H9 (cell line): ENCODE results near the gene STXBP6. TPM values are rescaled to one million over a fixed set of nuclear protein-coding genes. Genes with fewer than 3 reads are reported as not detected.
A peak's percentile ranks its signal among the peaks of the same experiment; 100 is the strongest.

Experiments used
- DNase-seq: peaks from one replicate; pipeline ENCODE4 v3.0.0-alpha.2; 2017
- H2AFZ ChIP-seq: one replicate; pipeline ENCODE4 v1.6.1; 2013; ENCODE audit warnings: mild to moderate bottlenecking, low read length, control low read depth, moderate library complexity
- H2AK5ac ChIP-seq: 2 replicates; pipeline ENCODE4 v1.6.1; 2013; ENCODE audit warnings: low read length, control low read depth, mixed read lengths; ENCODE audit not compliant: insufficient read length
- H2BK120ac ChIP-seq: one replicate; pipeline ENCODE4 v1.6.1; 2013; ENCODE audit warnings: low read depth, mild to moderate bottlenecking, low read length, control low read depth, inconsistent platforms; ENCODE audit not compliant: poor library complexity, severe bottlenecking
- H2BK12ac ChIP-seq: 2 replicates; pipeline ENCODE4 v1.6.1; 2013; ENCODE audit warnings: low read length, control low read depth, mixed read lengths, low read depth; ENCODE audit not compliant: insufficient read length
- H2BK15ac ChIP-seq: 2 replicates; pipeline ENCODE4 v1.6.1; 2013; ENCODE audit warnings: low read depth, low read length, control low read depth
- H2BK20ac ChIP-seq: one replicate; pipeline ENCODE4 v1.6.1; 2013; ENCODE audit warnings: low read depth, mild to moderate bottlenecking, low read length, control low read depth, inconsistent platforms; ENCODE audit not compliant: poor library complexity, severe bottlenecking
- H2BK5ac ChIP-seq: 2 replicates; pipeline ENCODE4 v1.6.1; 2013; ENCODE audit warnings: low read length, control low read depth, mixed read lengths; ENCODE audit not compliant: insufficient read length
- H3K14ac ChIP-seq: 2 replicates; pipeline ENCODE4 v1.6.1; 2013; ENCODE audit warnings: low read length, control low read depth; ENCODE audit not compliant: insufficient read depth
- H3K18ac ChIP-seq: 2 replicates; pipeline ENCODE4 v1.6.1; 2013; ENCODE audit warnings: low read depth, mild to moderate bottlenecking, mixed read lengths, low read length, control low read depth; ENCODE audit not compliant: insufficient read length
- H3K23ac ChIP-seq: 2 replicates; pipeline ENCODE4 v1.6.1; 2013; ENCODE audit warnings: low read length, control low read depth, mixed read lengths, low read depth; ENCODE audit not compliant: insufficient read length
- H3K23me2 ChIP-seq: 2 replicates; pipeline ENCODE4 v1.6.1; 2013; ENCODE audit warnings: low read depth, mild to moderate bottlenecking, mixed read lengths, low read length, control low read depth; ENCODE audit not compliant: insufficient read length, poor library complexity, severe bottlenecking
- H3K27ac ChIP-seq: 2 replicates; pipeline ENCODE4 v1.5.1; 2013; ENCODE audit warnings: low read length, control low read depth, mixed read lengths, low read depth; ENCODE audit not compliant: insufficient read length
- H3K27me3 ChIP-seq: 2 replicates; pipeline ENCODE4 v1.6.1; 2013; ENCODE audit warnings: low read length, control low read depth, inconsistent platforms; ENCODE audit not compliant: insufficient read depth
- H3K4ac ChIP-seq: 2 replicates; pipeline ENCODE4 v1.6.1; 2013; ENCODE audit warnings: low read depth, mild to moderate bottlenecking, control low read depth, inconsistent platforms, low read length, moderate library complexity
- H3K4me1 ChIP-seq: 2 replicates; pipeline ENCODE4 v1.6.1; 2013; ENCODE audit warnings: low read length, control low read depth, inconsistent platforms; ENCODE audit not compliant: insufficient read depth
- H3K4me2 ChIP-seq: 2 replicates; pipeline ENCODE4 v1.6.1; 2013; ENCODE audit warnings: low read length, control low read depth, mixed read lengths; ENCODE audit not compliant: insufficient read length, insufficient read depth
- H3K56ac ChIP-seq: 2 replicates; pipeline ENCODE4 v1.6.1; 2013; ENCODE audit warnings: low read depth, mild to moderate bottlenecking, mixed read lengths, low read length, control low read depth; ENCODE audit not compliant: insufficient read length
- H3K79me1 ChIP-seq: 2 replicates; pipeline ENCODE4 v1.6.1; 2013; ENCODE audit warnings: low read depth, mild to moderate bottlenecking, moderate library complexity, low read length, control low read depth, inconsistent platforms; ENCODE audit not compliant: insufficient read depth, poor library complexity, severe bottlenecking
- H3K79me2 ChIP-seq: 2 replicates; pipeline ENCODE4 v1.6.1; 2013; ENCODE audit warnings: low read length, control low read depth, inconsistent platforms; ENCODE audit not compliant: insufficient read depth
- H3K9ac ChIP-seq: 2 replicates; pipeline ENCODE4 v1.6.1; 2013; ENCODE audit warnings: low read length, control low read depth, mixed read lengths; ENCODE audit not compliant: insufficient read length; ENCODE audit errors: extremely low read depth
- H3K9me3 ChIP-seq: one replicate; pipeline ENCODE4 v1.6.1; 2013; ENCODE audit warnings: low read depth, low read length, inconsistent platforms; ENCODE audit not compliant: control insufficient read depth
- H3T11ph ChIP-seq: one replicate; pipeline ENCODE4 v1.6.1; 2013; ENCODE audit warnings: mild to moderate bottlenecking, low read length, control low read depth, inconsistent platforms
- H4K20me1 ChIP-seq: one replicate; pipeline ENCODE4 v1.6.1; 2013; ENCODE audit not compliant: control insufficient read depth, insufficient read length, insufficient read depth
- H4K5ac ChIP-seq: 2 replicates; pipeline ENCODE4 v1.6.1; 2013; ENCODE audit warnings: low read depth, mild to moderate bottlenecking, mixed read lengths, low read length, control low read depth; ENCODE audit not compliant: insufficient read length
- H4K8ac ChIP-seq: replicated peaks from 2 replicates; pipeline ENCODE4 v1.6.1; 2013; ENCODE audit warnings: low read length, control low read depth, mixed read lengths, low read depth; ENCODE audit not compliant: insufficient read length
- H4K91ac ChIP-seq: 2 replicates; pipeline ENCODE4 v1.6.1; 2013; ENCODE audit warnings: low read depth, mild to moderate bottlenecking, moderate library complexity, mixed read lengths, low read length, control low read depth; ENCODE audit not compliant: insufficient read length
- H3K27ac Mint-ChIP-seq, 3 experiments: 2 replicates in 2 of 3; 3 replicates in 1 of 3; pipeline ENCODE4 v1.8.0; 2020 to 2021; ENCODE audit warnings: mixed read lengths in 3 of 3, mild to moderate bottlenecking in 1 of 3, moderate library complexity in 1 of 3
- H3K27me3 Mint-ChIP-seq: 2 replicates; pipeline ENCODE4 v1.8.0; 2021; ENCODE audit warnings: low read depth, mild to moderate bottlenecking, moderate library complexity, mixed read lengths
- H3K36me3 Mint-ChIP-seq, 3 experiments: 2 replicates in 2 of 3; 3 replicates in 1 of 3; pipeline ENCODE4 v1.8.0; 2020 to 2021; ENCODE audit warnings: low read depth in 3 of 3, mixed read lengths in 3 of 3; ENCODE audit not compliant: insufficient read depth in 1 of 3
- H3K4me1 Mint-ChIP-seq, 2 experiments: 2 replicates each; pipeline ENCODE4 v1.8.0; 2020; ENCODE audit warnings: mixed read lengths in 2 of 2
- H3K4me3 Mint-ChIP-seq, 2 experiments: 2 replicates in 1 of 2; 3 replicates in 1 of 2; pipeline ENCODE4 v1.8.0; 2020 to 2021; ENCODE audit warnings: mild to moderate bottlenecking in 2 of 2, mixed read lengths in 2 of 2, moderate library complexity in 1 of 2
- H3K9me3 Mint-ChIP-seq, 2 experiments: 2 replicates in 1 of 2; 3 replicates in 1 of 2; pipeline ENCODE4 v1.8.0; 2020; ENCODE audit warnings: mild to moderate bottlenecking in 2 of 2, mixed read lengths in 2 of 2, moderate library complexity in 1 of 2
- WGBS: extraction: QIAGEN DNeasy Blood & Tissue Kit; methylation state at CpG from one replicate; pipeline ENCODE4 v1.1.7; 2013; ENCODE audit warnings: missing lambda C conversion rate, low lambda C conversion rate, mixed read lengths; ENCODE audit not compliant: insufficient read length; ENCODE audit errors: extremely low coverage; 5-methylcytosine and 5-hydroxymethylcytosine counted together
- total RNA-seq: library from RNA; stranded (reverse); gene quantifications from 2 replicates; pipeline ENCODE4 v1.2.1, GENCODE V29; 2021
- TF ChIP-seq, protein P1 (sequence below): fragments of 200-600 bp; sonication (generic); conservative IDR thresholded peaks from 3 replicates; pipeline ENCODE4 v1.8.0; 2021; ENCODE audit warnings: antibody characterized with exemption, mild to moderate bottlenecking

The STXBP6 gene
- total RNA-seq, 1 experiment from 2014 or later: 3.6 TPM

DNA sequence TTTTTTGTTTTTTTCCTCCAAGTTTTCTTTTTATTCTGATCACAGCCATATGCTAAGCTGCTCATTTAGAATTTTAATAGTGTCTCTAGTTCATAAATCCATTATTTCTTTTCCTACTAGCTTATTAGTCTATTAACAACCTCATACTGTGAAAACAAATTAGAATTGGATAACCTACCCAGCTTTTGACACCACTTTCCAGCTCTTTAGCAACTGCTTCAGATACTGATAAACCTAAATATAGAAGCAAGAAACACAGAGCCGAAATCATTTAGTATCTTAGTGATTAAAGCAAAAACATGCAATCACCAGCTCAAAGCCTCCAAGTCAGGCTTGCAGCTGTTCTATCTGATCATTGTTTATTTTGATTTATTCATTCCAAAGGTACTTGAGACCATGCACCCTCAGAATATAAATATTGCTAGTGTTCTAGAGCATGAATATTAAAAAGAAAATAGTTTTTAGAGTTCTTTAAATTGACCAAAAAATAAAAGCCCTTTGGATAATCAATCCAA, 121.5 kb downstream of the STXBP6 start:
- no peak overlapping the region for H2BK20ac ChIP-seq
- Mint-ChIP-seq H3K9me3 (no peaks in the 10 kb centered on the region), H3K4me1 (peaks cover 28 to 30% of the 10 kb centered on the region in 2 experiments), H3K36me3 (peaks cover 0 to 5% (median 0%) of the 10 kb centered on the region in 3 experiments; a peak in 2 of 7 replicates), H3K4me3 (no peak overlapping the region), H3K27ac (peak overlapping the region in 1 of 3 experiments; percentile 42; a peak in 1 of 7 replicates), H3K27me3 (no peaks in the 10 kb centered on the region)
- no peak overlapping the region for H4K8ac ChIP-seq
- no CpG with 5 or more reads among the region's 1 CpG for WGBS
- no peak overlapping the region for H4K5ac ChIP-seq
- H3K27me3 ChIP-seq: no peaks in the 10 kb centered on the region
- no peaks in the 10 kb centered on the region for H3K23me2 ChIP-seq
- no peak overlapping the region for H2AK5ac ChIP-seq
- H2AFZ ChIP-seq: no peak overlapping the region
- no peak overlapping the region for H3K14ac ChIP-seq
- no peak overlapping the region for H3K4ac ChIP-seq
- H3K23ac ChIP-seq: no peak overlapping the region
- H3K79me1 ChIP-seq: no peaks in the 10 kb centered on the region
- H2BK12ac ChIP-seq: no peak overlapping the region
- no peak overlapping the region for H3T11ph ChIP-seq
- H4K20me1 ChIP-seq: no peaks in the 10 kb centered on the region
- no peak overlapping the region for H3K4me2 ChIP-seq
- TF ChIP-seq, protein P1, sequence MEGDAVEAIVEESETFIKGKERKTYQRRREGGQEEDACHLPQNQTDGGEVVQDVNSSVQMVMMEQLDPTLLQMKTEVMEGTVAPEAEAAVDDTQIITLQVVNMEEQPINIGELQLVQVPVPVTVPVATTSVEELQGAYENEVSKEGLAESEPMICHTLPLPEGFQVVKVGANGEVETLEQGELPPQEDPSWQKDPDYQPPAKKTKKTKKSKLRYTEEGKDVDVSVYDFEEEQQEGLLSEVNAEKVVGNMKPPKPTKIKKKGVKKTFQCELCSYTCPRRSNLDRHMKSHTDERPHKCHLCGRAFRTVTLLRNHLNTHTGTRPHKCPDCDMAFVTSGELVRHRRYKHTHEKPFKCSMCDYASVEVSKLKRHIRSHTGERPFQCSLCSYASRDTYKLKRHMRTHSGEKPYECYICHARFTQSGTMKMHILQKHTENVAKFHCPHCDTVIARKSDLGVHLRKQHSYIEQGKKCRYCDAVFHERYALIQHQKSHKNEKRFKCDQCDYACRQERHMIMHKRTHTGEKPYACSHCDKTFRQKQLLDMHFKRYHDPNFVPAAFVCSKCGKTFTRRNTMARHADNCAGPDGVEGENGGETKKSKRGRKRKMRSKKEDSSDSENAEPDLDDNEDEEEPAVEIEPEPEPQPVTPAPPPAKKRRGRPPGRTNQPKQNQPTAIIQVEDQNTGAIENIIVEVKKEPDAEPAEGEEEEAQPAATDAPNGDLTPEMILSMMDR: no peak
- no peak overlapping the region for H3K27ac ChIP-seq
- DNase-seq: no peak
- no peak overlapping the region for H2BK5ac ChIP-seq
- no peak overlapping the region for H3K56ac ChIP-seq
- H4K91ac ChIP-seq: no peak overlapping the region
- no peaks in the 10 kb centered on the region for H3K9me3 ChIP-seq
- no peak overlapping the region for H2BK15ac ChIP-seq
- H3K9ac ChIP-seq: no peak overlapping the region
- no peaks in the 10 kb centered on the region for H3K79me2 ChIP-seq
- H3K18ac ChIP-seq: no peak overlapping the region
- no peak overlapping the region for H2BK120ac ChIP-seq
- H3K4me1 ChIP-seq: peaks cover 2% of the 10 kb centered on the region; the same call in 1 of the 2 replicates
